ENCODE data around the gene EVX1. TPM values are rescaled to one million over a fixed set of nuclear protein-coding genes. Genes with fewer than 3 reads are reported as not detected.

Gene EVX1
- total RNA-seq, 2 donors from 2014 or later: not detected

DNA sequence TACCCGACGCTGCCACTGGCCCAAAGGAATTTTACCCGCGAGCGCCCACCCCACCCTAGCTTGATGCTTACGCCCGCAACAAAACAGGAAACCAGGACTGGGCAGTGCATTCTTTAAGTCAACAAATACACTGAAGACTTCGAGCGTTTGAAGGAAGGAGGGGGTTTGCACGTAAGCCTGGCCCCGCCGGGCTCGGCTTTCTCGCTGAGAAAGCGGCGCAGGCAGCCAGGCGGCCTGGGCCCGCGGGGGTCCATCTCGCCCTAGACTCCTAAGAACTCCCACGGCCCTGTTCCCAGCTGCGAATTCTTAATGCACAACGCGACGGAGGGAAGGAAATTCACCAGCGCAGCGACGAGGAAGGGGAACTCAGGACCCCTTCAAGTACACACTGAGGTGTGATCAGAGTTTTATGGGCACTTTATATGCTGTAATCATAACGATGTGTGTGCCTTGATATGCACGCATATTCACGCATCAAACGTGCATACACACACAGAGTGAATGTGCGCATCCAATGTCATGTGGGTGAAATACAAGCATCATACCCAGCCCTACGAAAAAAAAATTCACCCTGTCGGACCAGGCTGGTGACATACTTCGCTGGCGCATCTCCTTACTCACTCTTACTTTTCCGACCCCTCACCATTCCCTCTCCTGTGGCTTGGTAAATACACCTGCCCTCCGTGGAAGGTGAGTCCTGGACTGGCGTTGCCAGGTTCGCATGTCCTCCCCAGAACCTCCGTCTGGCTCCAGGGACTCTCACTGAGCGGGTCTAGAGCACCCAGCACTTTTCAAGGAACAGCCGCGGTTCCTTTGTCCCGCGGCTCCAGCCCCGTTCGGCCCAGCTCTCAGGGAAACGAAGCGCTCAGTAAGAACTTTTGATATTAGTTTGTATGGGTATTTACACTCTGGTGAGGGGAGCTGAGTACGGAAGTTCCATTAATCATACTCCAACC, 37.0 kb upstream of the EVX1 start:
- intact Hi-C loops (cut with DNase I): loop anchor here (10.0 kb wide), 1 partner anchor 869 kb away; no protein-coding TSS in a partner anchor
- Histone ChIP-seq H3K27ac (no peak overlapping the region), H3K27me3 (peaks cover 0 to 72% of the 10 kb centered on the region in 2 donors), H3K9me3 (no peaks in the 10 kb centered on the region), H3K36me3 (replicated peaks in 1 of 2; ENCODE audit: insufficient read depth in 1 of 2, low read depth in 2 of 2) (no peaks in the 10 kb centered on the region), H3K4me3 (no peak overlapping the region), H3K4me1 (peaks cover 36% of the 10 kb centered on the region)
- no peak for DNase-seq
- ATAC-seq: no peak
- 7 to 10% methylated on average over 47 to 52 of the region's 52 CpGs for WGBS, 2 donors
- TF ChIP-seq, protein P1, sequence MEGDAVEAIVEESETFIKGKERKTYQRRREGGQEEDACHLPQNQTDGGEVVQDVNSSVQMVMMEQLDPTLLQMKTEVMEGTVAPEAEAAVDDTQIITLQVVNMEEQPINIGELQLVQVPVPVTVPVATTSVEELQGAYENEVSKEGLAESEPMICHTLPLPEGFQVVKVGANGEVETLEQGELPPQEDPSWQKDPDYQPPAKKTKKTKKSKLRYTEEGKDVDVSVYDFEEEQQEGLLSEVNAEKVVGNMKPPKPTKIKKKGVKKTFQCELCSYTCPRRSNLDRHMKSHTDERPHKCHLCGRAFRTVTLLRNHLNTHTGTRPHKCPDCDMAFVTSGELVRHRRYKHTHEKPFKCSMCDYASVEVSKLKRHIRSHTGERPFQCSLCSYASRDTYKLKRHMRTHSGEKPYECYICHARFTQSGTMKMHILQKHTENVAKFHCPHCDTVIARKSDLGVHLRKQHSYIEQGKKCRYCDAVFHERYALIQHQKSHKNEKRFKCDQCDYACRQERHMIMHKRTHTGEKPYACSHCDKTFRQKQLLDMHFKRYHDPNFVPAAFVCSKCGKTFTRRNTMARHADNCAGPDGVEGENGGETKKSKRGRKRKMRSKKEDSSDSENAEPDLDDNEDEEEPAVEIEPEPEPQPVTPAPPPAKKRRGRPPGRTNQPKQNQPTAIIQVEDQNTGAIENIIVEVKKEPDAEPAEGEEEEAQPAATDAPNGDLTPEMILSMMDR (IDR thresholded peaks at IDR 0.05): no peak
- TF ChIP-seq POLR2A (IDR thresholded peaks at IDR 0.05): no peak

- no peak overlapping the region for H3K27ac ChIP-seq
- H3K4me3 ChIP-seq: no peak overlapping the region
- no peak for TF ChIP-seq POLR2A (IDR thresholded peaks at IDR 0.05)
- TF ChIP-seq, protein P1 (IDR thresholded peaks at IDR 0.05): no peak
- H3K36me3 ChIP-seq (replicated peaks in 1 of 2; ENCODE audit: insufficient read depth in 1 of 2, low read depth in 2 of 2): no peaks in the 10 kb centered on the region
- no peak for ATAC-seq
- no peaks in the 10 kb centered on the region for H3K9me3 ChIP-seq
- WGBS, 2 donors: 25 to 53% methylated on average over 7 of the region's 7 CpGs
- H3K27me3 ChIP-seq: peaks cover 0 to 66% of the 10 kb centered on the region in 2 donors
- peaks cover 26% of the 10 kb centered on the region for H3K4me1 ChIP-seq
- intact Hi-C loops (cut with DNase I): loop anchor here (10.0 kb wide), 1 partner anchor 867 kb away; no protein-coding TSS in a partner anchor
- no peak for DNase-seq
Measured at GRCh38 chr7:27207348-27207985, 35.1 kb upstream of the EVX1 start.

DNA sequence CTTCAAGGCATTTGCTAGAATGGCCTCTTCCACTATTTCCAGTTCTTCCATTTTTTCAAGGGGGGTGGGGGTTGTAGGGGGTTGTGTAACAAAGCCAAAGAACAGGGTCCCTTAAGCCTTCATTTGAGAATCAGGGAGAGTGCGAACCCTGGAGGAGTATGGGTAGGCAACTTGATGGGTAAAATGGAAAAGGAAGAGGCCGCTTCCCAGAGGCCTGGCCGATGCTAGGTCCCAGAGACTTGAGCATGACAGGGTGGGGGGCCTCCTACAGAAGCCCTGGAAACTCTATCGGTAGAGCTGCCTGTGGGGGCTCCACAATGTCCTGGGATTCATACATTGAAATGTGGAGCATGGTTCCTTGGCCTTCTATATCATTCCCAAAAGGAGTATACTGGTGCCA, 33.6 kb upstream of the EVX1 start:
- WGBS, 2 donors: 59 to 83% methylated on average over 4 of the region's 4 CpGs
- intact Hi-C loops (cut with DNase I): loop anchor here (10.0 kb wide), 1 partner anchor 866 kb away; no protein-coding TSS in a partner anchor
- Histone ChIP-seq H3K27ac (no peak overlapping the region), H3K27me3 (peaks cover 0 to 68% of the 10 kb centered on the region in 2 donors), H3K9me3 (no peaks in the 10 kb centered on the region), H3K36me3 (replicated peaks in 1 of 2; ENCODE audit: insufficient read depth in 1 of 2, low read depth in 2 of 2) (no peaks in the 10 kb centered on the region), H3K4me1 (peaks cover 34% of the 10 kb centered on the region), H3K4me3 (no peak overlapping the region)
- TF ChIP-seq, protein P1 (IDR thresholded peaks at IDR 0.05): no peak
- no peak for TF ChIP-seq POLR2A (IDR thresholded peaks at IDR 0.05)
- ATAC-seq (no peak), DNase-seq (no peak)

DNA sequence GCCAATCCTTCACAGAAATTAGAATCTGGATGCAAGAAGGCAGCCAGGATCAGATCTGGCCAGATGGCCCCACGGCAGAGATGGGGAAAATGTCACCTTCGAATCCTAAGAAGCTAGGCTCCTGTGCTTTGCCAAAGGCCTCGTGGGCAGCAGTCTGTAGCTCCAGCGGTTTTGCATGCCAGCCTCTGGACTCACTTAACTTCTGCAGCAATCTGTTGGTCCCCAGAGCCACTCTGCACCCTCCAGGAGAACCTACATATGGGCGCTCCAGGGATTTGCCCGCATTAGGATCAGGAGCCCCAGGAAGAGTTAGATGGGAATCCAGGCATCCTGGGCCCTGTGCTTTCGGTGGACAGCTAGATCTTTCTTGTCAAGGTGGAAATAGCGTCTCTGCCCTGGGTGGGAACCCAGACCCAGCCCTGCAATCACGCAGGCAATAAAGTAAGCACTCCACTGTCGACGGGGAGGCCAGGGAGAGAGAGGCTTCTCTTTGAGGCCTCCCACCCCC, 32.6 kb upstream of the EVX1 start:
- no peak for ATAC-seq
- TF ChIP-seq, protein P1 (IDR thresholded peaks at IDR 0.05): no peak
- no peak for TF ChIP-seq POLR2A (IDR thresholded peaks at IDR 0.05)

More for the DNA sequence above, 32.6 kb upstream of the EVX1 start:
- Histone ChIP-seq H3K4me3 (no peak overlapping the region), H3K9me3 (no peaks in the 10 kb centered on the region), H3K4me1 (peaks cover 30% of the 10 kb centered on the region), H3K27me3 (peaks cover 0 to 59% of the 10 kb centered on the region in 2 donors), H3K27ac (no peak overlapping the region), H3K36me3 (replicated peaks in 1 of 2; ENCODE audit: insufficient read depth in 1 of 2, low read depth in 2 of 2) (no peaks in the 10 kb centered on the region)
- WGBS, 2 donors: 34 to 69% methylated on average over 6 to 11 of the region's 11 CpGs
- intact Hi-C loops (cut with DNase I): loop anchor here (10.0 kb wide), 1 partner anchor 865 kb away; no protein-coding TSS in a partner anchor
- DNase-seq: no peak

Measured in body of pancreas (tissue), 4 donors.